ENCODE data around the gene ADAMTS9.

ADAMTS9 gene

DNA sequence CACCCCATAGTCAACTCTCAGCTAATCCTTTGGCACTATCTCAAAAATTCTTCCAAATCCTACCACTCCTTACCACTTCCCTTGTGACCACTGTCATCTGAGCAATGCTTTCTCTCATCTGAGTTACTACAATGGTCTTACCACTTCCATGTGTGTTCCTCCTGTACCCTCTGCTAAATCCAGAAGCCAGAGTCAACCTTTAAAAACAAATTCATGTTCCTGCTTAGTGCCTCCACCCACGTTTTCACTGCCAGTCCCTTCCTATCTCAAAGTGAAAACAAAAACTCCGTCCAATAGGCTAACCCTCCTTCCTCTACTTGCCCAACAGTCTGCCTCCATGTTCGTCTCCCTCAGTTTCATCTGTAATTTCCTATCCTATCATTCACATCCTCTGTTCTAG, 109.0 kb downstream of the ADAMTS9 start:
- DNase-seq (ENCODE audit: low read depth in 2 of 2, low spot score in 1 of 2), result no peak

- DNase-seq (ENCODE audit: low read depth in 2 of 2, low spot score in 1 of 2), result no peak
Measured at GRCh38 chr3:64578062-64578770, 109.6 kb downstream of the ADAMTS9 start.

GRCh38 chr3:64576211-64576775, 111.5 kb downstream of the ADAMTS9 start:
- no peak for DNase-seq (ENCODE audit: low read depth in 2 of 2, low spot score in 1 of 2)

DNA sequence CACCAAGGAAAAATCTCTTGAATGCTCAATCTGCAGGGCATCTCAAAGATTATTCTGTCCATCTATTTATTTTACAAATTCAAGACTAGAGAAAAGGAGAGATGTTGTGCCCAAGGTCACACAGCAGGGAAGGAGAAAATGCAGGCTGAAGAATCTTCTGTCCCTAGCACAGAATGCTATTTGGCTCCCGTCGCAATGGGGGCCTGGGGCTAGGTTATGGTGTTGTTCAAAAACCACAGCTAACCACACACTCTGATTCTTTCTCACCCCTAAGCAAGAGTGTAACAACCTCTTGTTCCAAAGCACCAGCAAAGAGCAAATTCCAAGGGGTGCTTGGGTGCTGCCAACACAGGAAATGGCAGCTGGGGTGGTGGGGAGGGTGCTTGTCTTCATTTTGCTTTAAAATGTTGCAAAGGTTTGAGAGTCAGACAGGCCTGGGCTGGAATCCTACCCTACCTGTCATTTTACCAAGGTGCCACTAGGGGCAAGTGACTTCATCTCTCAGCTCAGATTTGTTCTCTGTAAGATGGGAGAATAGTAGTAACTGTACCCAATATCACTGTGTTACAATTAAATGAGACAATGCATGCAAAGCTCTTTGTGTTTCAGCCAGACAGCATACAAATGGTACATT, 112.5 kb downstream of the ADAMTS9 start:
- no peak for DNase-seq (ENCODE audit: low read depth in 2 of 2, low spot score in 1 of 2)

DNA sequence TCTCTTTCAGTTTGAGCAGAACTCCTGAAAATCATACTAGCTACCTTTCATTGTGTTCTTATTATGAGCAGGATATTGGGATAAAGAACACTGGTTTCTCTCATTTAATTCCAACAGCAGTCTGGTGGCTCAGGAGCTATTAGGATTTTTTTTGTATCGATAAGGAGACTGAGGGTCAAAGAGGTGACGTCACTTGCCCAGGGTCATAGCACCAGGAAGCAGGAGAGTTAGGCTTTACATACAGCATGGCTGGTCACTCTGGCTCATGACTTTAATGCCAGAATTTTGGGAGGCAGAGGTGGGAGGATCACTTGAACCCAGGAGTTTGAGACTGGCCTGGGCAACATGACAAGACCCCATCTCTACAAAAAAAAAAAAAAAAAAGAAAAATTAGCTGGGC, 113.6 kb downstream of the ADAMTS9 start:
- no peak for DNase-seq (ENCODE audit: low read depth in 2 of 2, low spot score in 1 of 2)

GRCh38 chr3:64571982-64572381, 115.8 kb downstream of the ADAMTS9 start:
- no peak for DNase-seq (ENCODE audit: low read depth in 2 of 2, low spot score in 1 of 2)

- DNase-seq (ENCODE audit: low read depth in 2 of 2, low spot score in 1 of 2), result no peak
Measured at GRCh38 chr3:64568895-64569517, 118.8 kb downstream of the ADAMTS9 start.

- no peak for DNase-seq (ENCODE audit: low read depth in 2 of 2, low spot score in 1 of 2)
Measured at GRCh38 chr3:64566859-64567258, 120.9 kb downstream of the ADAMTS9 start.

DNA sequence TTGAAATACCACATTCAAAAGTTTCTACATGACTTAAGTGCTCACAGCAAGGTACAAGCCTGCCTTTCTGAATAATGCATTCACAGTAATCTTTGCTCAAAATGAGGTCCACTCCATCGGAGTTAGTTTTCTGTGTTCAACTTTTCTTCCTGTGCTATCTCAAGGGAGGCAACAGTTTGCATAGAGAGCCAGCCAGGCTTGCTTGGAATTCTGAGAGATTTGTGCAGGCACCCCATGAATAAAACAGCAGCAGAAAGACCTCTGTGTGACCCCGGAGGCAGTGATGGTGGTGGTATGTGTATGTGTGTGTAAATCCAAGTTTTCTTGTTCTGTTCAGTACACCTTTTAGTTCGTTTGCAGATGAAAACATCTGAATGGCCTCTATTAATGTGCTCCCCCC, 124.0 kb downstream of the ADAMTS9 start:
- no peak for DNase-seq (ENCODE audit: low read depth in 2 of 2, low spot score in 1 of 2)

DNA sequence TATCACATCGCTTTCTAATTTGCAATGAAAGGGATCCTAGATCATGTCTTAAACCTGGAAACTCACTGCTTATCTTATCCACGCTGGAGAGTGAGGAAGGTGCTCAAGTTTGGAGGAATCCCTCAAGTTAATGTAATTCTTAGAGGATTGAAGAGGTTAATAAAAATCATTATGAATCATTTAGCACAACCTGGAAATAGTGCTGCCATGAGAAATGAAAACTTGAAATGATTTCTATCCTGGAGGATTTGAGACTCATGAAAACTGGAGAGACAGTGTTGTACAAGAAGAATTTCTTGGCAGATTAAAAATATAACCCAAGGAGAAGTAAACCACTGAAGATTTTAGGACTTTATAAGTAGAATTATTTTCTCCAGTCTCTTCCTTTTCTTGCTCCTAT, 125.9 kb downstream of the ADAMTS9 start:
- DNase-seq (ENCODE audit: low read depth in 2 of 2, low spot score in 1 of 2), result no peak

- no peak for DNase-seq (ENCODE audit: low read depth in 2 of 2, low spot score in 1 of 2)
Measured at GRCh38 chr3:64561325-64561843, 126.4 kb downstream of the ADAMTS9 start.

- no peak for DNase-seq (ENCODE audit: low read depth in 2 of 2, low spot score in 1 of 2)
Measured at GRCh38 chr3:64560791-64561190, 127.0 kb downstream of the ADAMTS9 start.

- no peak for DNase-seq (ENCODE audit: low read depth in 2 of 2, low spot score in 1 of 2)
Measured at GRCh38 chr3:64559588-64559987, 128.2 kb downstream of the ADAMTS9 start.

DNA sequence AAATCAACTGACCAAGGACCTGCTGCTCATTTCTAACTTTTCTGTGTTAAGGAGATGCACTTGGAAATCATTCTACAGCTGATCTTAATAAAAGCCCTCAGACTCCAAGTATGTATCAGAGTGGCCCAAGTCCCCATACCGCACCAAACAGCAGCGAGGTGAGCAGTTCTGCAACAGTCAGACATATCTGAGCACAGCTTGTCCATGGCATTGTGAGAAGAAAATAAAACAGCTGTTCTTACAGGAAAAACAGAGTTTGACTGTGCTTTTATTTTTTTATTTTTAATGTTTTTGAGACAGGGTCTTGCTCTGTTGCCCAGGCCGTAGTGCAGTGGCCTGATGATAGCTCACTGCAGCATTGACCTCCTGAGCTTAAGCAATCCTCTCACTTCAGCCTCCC, 131.8 kb downstream of the ADAMTS9 start:
- DNase-seq (ENCODE audit: low read depth in 2 of 2, low spot score in 1 of 2), result no peak

DNA sequence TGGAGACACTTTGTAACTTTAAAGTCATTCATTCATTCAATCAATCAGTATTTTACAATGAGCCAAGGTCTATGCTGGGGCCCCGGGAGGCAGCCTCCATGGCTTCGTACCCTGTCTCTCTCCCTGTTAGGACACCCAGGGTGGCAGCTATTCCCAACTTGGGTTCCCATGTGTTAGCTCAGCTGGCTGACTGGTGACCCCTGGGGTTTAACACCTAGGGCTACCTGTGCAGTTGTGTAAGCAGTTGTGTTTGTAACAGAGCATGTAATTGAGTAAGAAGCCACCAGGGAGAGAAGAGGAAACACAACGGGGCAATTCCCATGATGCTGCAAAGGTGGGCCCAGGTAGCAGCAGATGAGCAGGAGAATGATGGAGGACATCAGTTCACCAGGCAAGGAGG, 132.4 kb downstream of the ADAMTS9 start:
- DNase-seq (ENCODE audit: low read depth in 2 of 2, low spot score in 1 of 2), result no peak

GRCh38 chr3:64554096-64554920, 133.5 kb downstream of the ADAMTS9 start:
- no peak for DNase-seq (ENCODE audit: low read depth in 2 of 2, low spot score in 1 of 2)

DNA sequence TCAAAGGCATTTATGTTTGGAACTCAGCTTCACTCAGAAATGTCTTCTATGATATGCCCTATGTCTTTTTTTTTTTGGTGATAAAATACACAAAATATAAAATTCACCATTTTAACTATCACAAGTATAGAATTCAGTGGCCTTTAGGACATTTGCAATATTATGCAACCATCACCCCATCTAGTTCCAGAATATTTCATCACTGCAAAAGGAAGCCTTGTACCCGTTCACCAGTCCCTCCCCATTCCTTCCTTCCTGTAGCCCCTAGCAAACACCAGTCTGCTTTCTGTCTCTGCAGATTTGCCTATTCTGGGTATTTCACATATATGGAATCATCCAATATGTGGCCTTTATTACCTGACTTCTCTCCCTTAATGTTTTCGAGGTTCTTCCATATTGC, 134.8 kb downstream of the ADAMTS9 start:
- no peak for DNase-seq (ENCODE audit: low read depth in 2 of 2, low spot score in 1 of 2)

- DNase-seq (ENCODE audit: low read depth in 2 of 2, low spot score in 1 of 2), result no peak
Measured at GRCh38 chr3:64552160-64552559, 135.6 kb downstream of the ADAMTS9 start.

DNA sequence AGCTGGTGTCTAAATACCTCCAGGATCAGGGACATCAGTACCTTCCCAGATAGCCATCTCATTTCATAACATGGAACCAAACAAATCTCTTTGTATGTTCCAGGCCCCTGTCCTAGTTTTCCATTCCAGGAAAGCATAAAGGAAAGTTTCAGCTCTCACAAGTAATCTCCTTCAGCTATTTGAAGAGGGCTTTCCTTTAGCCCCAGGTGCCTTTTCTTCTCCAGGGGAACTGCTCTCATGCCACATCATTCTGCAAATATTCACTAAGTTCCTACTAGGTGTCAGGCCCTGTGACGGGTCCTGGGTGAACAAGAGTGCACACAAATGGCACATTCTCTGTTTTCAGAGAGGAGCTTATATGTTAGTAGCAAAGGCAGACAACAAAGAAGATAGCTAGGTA, 136.1 kb downstream of the ADAMTS9 start:
- DNase-seq (ENCODE audit: low read depth in 2 of 2, low spot score in 1 of 2), result no peak

GRCh38 chr3:64550745-64551144, 137.1 kb downstream of the ADAMTS9 start:
- DNase-seq (ENCODE audit: low read depth in 2 of 2, low spot score in 1 of 2), result no peak

DNA sequence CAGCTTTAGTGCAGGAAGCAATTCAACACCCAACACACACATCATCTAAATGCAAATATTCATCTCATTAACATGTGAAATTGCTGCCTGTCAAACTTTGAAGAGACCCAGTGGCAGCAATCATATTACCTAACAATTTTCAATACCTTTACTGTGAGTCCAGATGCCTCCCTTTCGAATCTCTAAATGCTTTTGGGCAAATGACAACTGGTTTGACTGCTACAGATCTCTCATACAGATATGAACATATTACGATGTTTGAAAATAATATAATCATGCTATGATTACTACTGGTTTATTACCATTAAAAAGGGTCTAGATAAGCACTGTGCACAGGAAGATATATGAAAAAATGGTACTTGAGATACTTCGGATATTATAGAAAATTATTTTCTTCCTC, 137.9 kb downstream of the ADAMTS9 start:
- DNase-seq (ENCODE audit: low read depth in 2 of 2, low spot score in 1 of 2), result no peak
